A549 (cell line): ENCODE results near the gene FKTN.

ENCODE experiments used
- CHD4 ChIP-seq: fragments of 200-600 bp; sonication (generic); IDR thresholded peaks from 2 replicates; pipeline ENCODE4 v1.6.1; 2016; ENCODE audit warnings: antibody characterized with exemption, mild to moderate bottlenecking, borderline replicate concordance
- EP300 ChIP-seq, 2 experiments: fragments of >200 bp; sonication (Bioruptor Twin); formaldehyde crosslinking; IDR thresholded peaks; 2 replicates in 1 of 2; 3 replicates in 1 of 2; pipeline ENCODE4 v1.6.1; 2016 to 2017
- HDAC2 ChIP-seq: fragments of 200-600 bp; sonication (generic); IDR thresholded peaks from 2 replicates; pipeline ENCODE4 v1.6.1; 2016
- JUN ChIP-seq, 2 experiments: fragments of >200 bp; sonication (Bioruptor Twin); formaldehyde crosslinking; IDR thresholded peaks; 2 replicates in 1 of 2; 3 replicates in 1 of 2; pipeline ENCODE4 v1.6.1; 2016 to 2017
- NR3C1 ChIP-seq: fragments of >200 bp; sonication (Bioruptor Twin); formaldehyde crosslinking; IDR thresholded peaks from 3 replicates; pipeline ENCODE4 v1.6.1; 2017
- POLR2A ChIP-seq: IDR thresholded peaks from 2 replicates; pipeline ENCODE4 v1.6.1; 2012; ENCODE audit warnings: mild to moderate bottlenecking, low read length
- RAD21 ChIP-seq, 2 experiments: fragments of >200 bp in 1 of 2; sonication (Bioruptor Twin) in 1 of 2; formaldehyde crosslinking in 1 of 2; IDR thresholded peaks in 1 of 2; conservative IDR thresholded peaks in 1 of 2; 2 replicates in 1 of 2; 3 replicates in 1 of 2; pipeline ENCODE4 v1.6.1; 2012 to 2018; ENCODE audit warnings: inconsistent platforms in 1 of 2
- TF ChIP-seq, protein P1 (sequence below): fragments of >200 bp; sonication (Bioruptor Twin); formaldehyde crosslinking; IDR thresholded peaks from 3 replicates; pipeline ENCODE4 v1.5.1; 2016
- TF ChIP-seq, protein P2 (sequence below): fragments of 450-650 bp; IDR thresholded peaks from 2 replicates; pipeline ENCODE4 v1.6.1; 2014; ENCODE audit warnings: antibody characterized with exemption
- TF ChIP-seq, protein P3 (sequence below): fragments of 200-600 bp; sonication (generic); IDR thresholded peaks from 2 replicates; pipeline ENCODE4 v1.6.1; 2016; ENCODE audit warnings: antibody characterized with exemption, mild to moderate bottlenecking, moderate library complexity

DNA sequence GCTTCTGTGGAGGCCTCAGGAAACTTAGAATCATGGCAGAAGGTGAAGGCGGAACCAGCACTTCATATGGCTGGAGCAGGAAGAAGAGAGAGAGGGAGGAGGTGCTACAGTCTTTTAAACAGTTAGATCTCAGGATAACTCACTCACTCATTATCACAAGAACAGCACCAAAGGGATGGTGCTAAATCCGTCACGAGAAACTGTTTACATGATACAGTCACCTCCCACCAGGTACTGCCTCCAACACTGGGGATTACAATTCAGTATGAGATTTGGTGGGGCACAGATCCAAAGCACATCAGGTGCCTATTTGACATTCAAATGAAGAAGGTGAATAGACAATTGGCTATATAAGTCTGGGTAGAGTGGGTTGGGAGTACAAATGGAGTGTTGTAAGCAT, 35.2 kb downstream of the FKTN start:
- TF ChIP-seq POLR2A (no peak), HDAC2 (no peak), CHD4 (no peak), RAD21 (conservative IDR thresholded peaks at IDR 0.05 in 1 of 2, IDR thresholded peaks at IDR 0.05 in 1 of 2) (no peak), EP300 (IDR thresholded peaks at IDR 0.05) (no peak), NR3C1 (no peak), JUN (IDR thresholded peaks at IDR 0.05) (no peak)
- TF ChIP-seq, protein P1, sequence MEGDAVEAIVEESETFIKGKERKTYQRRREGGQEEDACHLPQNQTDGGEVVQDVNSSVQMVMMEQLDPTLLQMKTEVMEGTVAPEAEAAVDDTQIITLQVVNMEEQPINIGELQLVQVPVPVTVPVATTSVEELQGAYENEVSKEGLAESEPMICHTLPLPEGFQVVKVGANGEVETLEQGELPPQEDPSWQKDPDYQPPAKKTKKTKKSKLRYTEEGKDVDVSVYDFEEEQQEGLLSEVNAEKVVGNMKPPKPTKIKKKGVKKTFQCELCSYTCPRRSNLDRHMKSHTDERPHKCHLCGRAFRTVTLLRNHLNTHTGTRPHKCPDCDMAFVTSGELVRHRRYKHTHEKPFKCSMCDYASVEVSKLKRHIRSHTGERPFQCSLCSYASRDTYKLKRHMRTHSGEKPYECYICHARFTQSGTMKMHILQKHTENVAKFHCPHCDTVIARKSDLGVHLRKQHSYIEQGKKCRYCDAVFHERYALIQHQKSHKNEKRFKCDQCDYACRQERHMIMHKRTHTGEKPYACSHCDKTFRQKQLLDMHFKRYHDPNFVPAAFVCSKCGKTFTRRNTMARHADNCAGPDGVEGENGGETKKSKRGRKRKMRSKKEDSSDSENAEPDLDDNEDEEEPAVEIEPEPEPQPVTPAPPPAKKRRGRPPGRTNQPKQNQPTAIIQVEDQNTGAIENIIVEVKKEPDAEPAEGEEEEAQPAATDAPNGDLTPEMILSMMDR, result no peak
- TF ChIP-seq, protein P2, sequence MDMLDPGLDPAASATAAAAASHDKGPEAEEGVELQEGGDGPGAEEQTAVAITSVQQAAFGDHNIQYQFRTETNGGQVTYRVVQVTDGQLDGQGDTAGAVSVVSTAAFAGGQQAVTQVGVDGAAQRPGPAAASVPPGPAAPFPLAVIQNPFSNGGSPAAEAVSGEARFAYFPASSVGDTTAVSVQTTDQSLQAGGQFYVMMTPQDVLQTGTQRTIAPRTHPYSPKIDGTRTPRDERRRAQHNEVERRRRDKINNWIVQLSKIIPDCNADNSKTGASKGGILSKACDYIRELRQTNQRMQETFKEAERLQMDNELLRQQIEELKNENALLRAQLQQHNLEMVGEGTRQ, result no peak
- TF ChIP-seq, protein P3, sequence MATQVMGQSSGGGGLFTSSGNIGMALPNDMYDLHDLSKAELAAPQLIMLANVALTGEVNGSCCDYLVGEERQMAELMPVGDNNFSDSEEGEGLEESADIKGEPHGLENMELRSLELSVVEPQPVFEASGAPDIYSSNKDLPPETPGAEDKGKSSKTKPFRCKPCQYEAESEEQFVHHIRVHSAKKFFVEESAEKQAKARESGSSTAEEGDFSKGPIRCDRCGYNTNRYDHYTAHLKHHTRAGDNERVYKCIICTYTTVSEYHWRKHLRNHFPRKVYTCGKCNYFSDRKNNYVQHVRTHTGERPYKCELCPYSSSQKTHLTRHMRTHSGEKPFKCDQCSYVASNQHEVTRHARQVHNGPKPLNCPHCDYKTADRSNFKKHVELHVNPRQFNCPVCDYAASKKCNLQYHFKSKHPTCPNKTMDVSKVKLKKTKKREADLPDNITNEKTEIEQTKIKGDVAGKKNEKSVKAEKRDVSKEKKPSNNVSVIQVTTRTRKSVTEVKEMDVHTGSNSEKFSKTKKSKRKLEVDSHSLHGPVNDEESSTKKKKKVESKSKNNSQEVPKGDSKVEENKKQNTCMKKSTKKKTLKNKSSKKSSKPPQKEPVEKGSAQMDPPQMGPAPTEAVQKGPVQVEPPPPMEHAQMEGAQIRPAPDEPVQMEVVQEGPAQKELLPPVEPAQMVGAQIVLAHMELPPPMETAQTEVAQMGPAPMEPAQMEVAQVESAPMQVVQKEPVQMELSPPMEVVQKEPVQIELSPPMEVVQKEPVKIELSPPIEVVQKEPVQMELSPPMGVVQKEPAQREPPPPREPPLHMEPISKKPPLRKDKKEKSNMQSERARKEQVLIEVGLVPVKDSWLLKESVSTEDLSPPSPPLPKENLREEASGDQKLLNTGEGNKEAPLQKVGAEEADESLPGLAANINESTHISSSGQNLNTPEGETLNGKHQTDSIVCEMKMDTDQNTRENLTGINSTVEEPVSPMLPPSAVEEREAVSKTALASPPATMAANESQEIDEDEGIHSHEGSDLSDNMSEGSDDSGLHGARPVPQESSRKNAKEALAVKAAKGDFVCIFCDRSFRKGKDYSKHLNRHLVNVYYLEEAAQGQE, result no peak
